Measurements from ENCODE around the gene SH2D4B. TPM values are rescaled to one million over a fixed set of nuclear protein-coding genes. Genes with fewer than 3 reads are reported as not detected.

The SH2D4B gene
- total and polyA plus RNA-seq, 2 of the 13 experiments (the other 11 are each of a cell fraction or from before 2014, with no cell fraction given): not detected

DNA sequence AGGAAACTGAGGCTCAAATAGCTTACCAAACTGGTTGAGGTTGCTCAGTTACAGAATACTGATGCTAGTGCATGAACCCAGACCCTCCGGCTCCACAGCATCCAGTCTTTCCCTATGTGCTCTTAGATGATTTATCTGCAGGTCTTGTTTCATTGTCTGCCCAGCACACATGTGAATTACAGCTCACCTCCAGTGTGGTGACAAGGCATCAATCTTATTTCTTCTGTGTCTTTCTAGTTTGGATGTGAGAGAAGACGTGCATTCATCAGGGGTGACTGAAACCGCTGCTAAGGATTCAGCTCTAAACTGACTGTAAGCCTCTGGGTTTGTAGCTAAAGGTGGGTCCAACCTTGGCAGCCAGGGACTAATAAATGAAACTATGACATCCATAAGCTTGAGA lies 123.8 kb downstream of the SH2D4B start (continued):
- no peak for TF ChIP-seq DMAP1 (CRISPR knock-in tag; IDR thresholded peaks at IDR 0.05)
- TF ChIP-seq, protein P1, sequence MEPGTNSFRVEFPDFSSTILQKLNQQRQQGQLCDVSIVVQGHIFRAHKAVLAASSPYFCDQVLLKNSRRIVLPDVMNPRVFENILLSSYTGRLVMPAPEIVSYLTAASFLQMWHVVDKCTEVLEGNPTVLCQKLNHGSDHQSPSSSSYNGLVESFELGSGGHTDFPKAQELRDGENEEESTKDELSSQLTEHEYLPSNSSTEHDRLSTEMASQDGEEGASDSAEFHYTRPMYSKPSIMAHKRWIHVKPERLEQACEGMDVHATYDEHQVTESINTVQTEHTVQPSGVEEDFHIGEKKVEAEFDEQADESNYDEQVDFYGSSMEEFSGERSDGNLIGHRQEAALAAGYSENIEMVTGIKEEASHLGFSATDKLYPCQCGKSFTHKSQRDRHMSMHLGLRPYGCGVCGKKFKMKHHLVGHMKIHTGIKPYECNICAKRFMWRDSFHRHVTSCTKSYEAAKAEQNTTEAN (CRISPR knock-in tag; conservative IDR thresholded peaks at IDR 0.05): no peak
- no peak for TF ChIP-seq ZFP82 (CRISPR knock-in tag; IDR thresholded peaks at IDR 0.05; ENCODE audit: borderline replicate concordance)
- TF ChIP-seq ZNF207 (IDR thresholded peaks at IDR 0.05; ENCODE audit: borderline replicate concordance): no peak
- no peak for TF ChIP-seq CCAR2 (optimal IDR thresholded peaks at IDR 0.05; ENCODE audit: low read depth, low read length)

DNA sequence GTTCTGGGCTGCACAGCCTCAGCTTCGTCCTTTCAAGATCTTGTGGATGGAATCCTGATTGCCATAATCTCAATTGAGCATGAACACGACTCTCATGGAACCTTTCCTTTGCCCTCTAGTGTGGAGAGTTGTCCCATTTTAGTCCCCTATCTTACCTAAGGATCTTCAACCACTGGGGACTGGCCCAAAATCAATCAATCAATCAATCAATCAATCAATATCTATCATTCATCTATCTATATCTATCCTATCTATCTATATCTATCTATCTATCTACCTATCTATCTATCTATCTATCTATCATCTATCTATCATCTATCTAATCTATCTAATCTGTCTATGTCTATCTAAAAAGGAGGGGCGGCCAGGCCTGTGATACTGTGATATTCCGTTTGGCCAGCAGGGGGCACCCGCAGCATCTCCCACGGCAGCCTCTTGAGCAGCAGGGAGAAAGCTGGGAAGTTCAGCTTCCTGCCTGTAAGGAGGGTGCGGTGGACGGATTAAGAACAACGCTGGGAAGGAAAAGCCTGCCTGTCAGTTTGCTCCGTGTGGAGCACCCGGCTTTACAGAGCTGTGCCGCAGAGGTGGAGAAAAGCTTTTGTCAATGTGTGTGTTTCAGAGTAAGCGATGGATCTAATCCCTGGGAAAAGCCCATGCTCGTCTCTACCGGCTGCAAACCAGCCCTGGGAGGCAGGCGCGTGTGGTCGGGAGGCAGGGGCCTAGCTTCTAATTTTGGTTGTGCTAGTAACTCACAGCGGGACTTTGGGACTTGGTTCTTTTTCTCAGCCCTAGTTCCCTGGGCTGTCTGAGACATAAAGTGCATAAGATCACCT lies 124.9 kb downstream of the SH2D4B start:
- Histone ChIP-seq H4K20me1 (ENCODE audit: insufficient read depth, low read length) (no peaks in the 10 kb centered on the region), H3K36me3 (replicated peaks in 1 of 2; ENCODE audit: control insufficient read depth in 1 of 2, insufficient read depth in 2 of 2, low read length in 2 of 2) (no peaks in the 10 kb centered on the region), H3K9ac (ENCODE audit: insufficient read depth, low read depth, low read length) (no peak overlapping the region), H3K4me1 (ENCODE audit: insufficient read depth, low read length) (peaks cover 19% of the 10 kb centered on the region), H3K4me2 (ENCODE audit: low read depth, low read length) (peak overlapping the region; percentile 99), H3K79me2 (ENCODE audit: insufficient read depth, low read length) (no peaks in the 10 kb centered on the region), H3K9me3 (ENCODE audit: low read length) (no peaks in the 10 kb centered on the region), H2AFZ (ENCODE audit: low read length) (peak overlapping the region; percentile 88), H3K27ac (ENCODE audit: extremely low read length, insufficient read depth, low read length) (no peak overlapping the region), H3K4me3 (replicated peaks in 1 of 3; ENCODE audit: insufficient read depth in 1 of 3, low read depth in 2 of 3, low read length in 3 of 3) (peak overlapping the region; percentile 19 to 69 (median 39); a peak in 4 of 6 replicates), H3K27me3 (ENCODE audit: control insufficient read depth in 1 of 2, insufficient read depth in 2 of 2, low read length in 2 of 2) (peaks cover 0 to 2% of the 10 kb centered on the region in 2 experiments; a peak in 2 of 5 replicates)
- ChIA-PET POLR2A (no interaction called here), CTCF (ENCODE audit: low intra/inter-chr PET ratio, low total read pairs) (interaction anchor here (1.3 to 2.8 kb wide), 2 partner anchors 24 to 262 kb away, joined by 3 to 27 read pairs; no protein-coding TSS in a partner anchor)
- DNase-seq (ENCODE audit: low spot score) (peak; percentile 43), FAIRE-seq (no peak), ATAC-seq (peak; percentile 86)
- no TSS peak for BruUV-seq (replicated peaks)
- WGBS (ENCODE audit: low lambda C conversion rate): 11% methylated on average over 14 of the region's 19 CpGs
- intact Hi-C loops (cut with micrococcal nuclease; ENCODE audit: unreplicated experiment): loop anchor here (1.0 to 5.0 kb wide), 2 partner anchors 35 to 218 kb away; no protein-coding TSS in a partner anchor
- in situ Hi-C loops (cut with HindIII; ENCODE audit: extremely low pct_ligation_motif_present, low pct_unique_long_range_greater_than_20kb): loop anchor here (5.0 kb wide), 1 partner anchor 260 kb away; no protein-coding TSS in a partner anchor
- TF ChIP-seq, protein P2, sequence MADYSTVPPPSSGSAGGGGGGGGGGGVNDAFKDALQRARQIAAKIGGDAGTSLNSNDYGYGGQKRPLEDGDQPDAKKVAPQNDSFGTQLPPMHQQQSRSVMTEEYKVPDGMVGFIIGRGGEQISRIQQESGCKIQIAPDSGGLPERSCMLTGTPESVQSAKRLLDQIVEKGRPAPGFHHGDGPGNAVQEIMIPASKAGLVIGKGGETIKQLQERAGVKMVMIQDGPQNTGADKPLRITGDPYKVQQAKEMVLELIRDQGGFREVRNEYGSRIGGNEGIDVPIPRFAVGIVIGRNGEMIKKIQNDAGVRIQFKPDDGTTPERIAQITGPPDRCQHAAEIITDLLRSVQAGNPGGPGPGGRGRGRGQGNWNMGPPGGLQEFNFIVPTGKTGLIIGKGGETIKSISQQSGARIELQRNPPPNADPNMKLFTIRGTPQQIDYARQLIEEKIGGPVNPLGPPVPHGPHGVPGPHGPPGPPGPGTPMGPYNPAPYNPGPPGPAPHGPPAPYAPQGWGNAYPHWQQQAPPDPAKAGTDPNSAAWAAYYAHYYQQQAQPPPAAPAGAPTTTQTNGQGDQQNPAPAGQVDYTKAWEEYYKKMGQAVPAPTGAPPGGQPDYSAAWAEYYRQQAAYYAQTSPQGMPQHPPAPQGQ (CRISPR knock-in tag; IDR thresholded peaks at IDR 0.05; ENCODE audit: borderline replicate concordance): no peak
- TF ChIP-seq ZNF543 (CRISPR knock-in tag; IDR thresholded peaks at IDR 0.05): no peak
- TF ChIP-seq HNRNPL (IDR thresholded peaks at IDR 0.05; ENCODE audit: low read depth, low read length): no peak
- peak; percentile 29; the same call in 1 of the 2 replicates for TF ChIP-seq SALL1 (CRISPR knock-in tag; IDR thresholded peaks at IDR 0.05)
- TF ChIP-seq ZNF263 (CRISPR knock-in tag; IDR thresholded peaks at IDR 0.05): no peak
- no peak for TF ChIP-seq SIN3A (IDR thresholded peaks at IDR 0.05; ENCODE audit: borderline replicate concordance, low read depth, low read length)
- peak; percentile 87 for TF ChIP-seq XRCC5 (optimal IDR thresholded peaks at IDR 0.05; ENCODE audit: low read length)
- TF ChIP-seq FOXA3 (CRISPR knock-in tag; IDR thresholded peaks at IDR 0.05): no peak
- TF ChIP-seq, protein P3, sequence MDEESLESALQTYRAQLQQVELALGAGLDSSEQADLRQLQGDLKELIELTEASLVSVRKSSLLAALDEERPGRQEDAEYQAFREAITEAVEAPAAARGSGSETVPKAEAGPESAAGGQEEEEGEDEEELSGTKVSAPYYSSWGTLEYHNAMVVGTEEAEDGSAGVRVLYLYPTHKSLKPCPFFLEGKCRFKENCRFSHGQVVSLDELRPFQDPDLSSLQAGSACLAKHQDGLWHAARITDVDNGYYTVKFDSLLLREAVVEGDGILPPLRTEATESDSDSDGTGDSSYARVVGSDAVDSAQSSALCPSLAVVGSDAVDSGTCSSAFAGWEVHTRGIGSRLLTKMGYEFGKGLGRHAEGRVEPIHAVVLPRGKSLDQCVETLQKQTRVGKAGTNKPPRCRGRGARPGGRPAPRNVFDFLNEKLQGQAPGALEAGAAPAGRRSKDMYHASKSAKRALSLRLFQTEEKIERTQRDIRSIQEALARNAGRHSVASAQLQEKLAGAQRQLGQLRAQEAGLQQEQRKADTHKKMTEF (CRISPR knock-in tag; IDR thresholded peaks at IDR 0.05): peak; percentile 29; the same call in 1 of the 2 replicates
- TF ChIP-seq ZBTB7B (CRISPR knock-in tag; IDR thresholded peaks at IDR 0.05): no peak
- peak; percentile 39; the same call in 1 of the 2 replicates for TF ChIP-seq GABPB1 (CRISPR knock-in tag; IDR thresholded peaks at IDR 0.05)
- TF ChIP-seq KDM1A (CRISPR knock-in tag; IDR thresholded peaks at IDR 0.05): no peak
- no peak for TF ChIP-seq SNAI1 (CRISPR knock-in tag; IDR thresholded peaks at IDR 0.05; ENCODE audit: borderline replicate concordance)

Measured in HepG2 (cell line).